GM12878 (cell line): ENCODE measurements around the gene TTLL12.
"Not testable (repeated sequence)": the region's sequence is repeated elsewhere in the genome, so short reads cannot be mapped to it uniquely, and the experiment has no call there.

Experiments used
- POLR2AphosphoS5 ChIP-seq: IDR thresholded peaks from 2 replicates; pipeline ENCODE4 v1.6.1; 2011; ENCODE audit warnings: mild to moderate bottlenecking, low read length, inconsistent platforms
- STAT3 ChIP-seq: IDR thresholded peaks from 2 replicates; pipeline ENCODE4 v1.6.1; 2011; ENCODE audit warnings: low read depth, low read length, improper control_type of control experiment

GRCh38 chr22:43145371-43145770, 41.6 kb downstream of the TTLL12 start:
- TF ChIP-seq POLR2AphosphoS5, STAT3: not testable (repeated sequence)
